OCI-LY1 (cell line): ENCODE data around the gene PPARGC1A.

Experiments used
- H2AFZ ChIP-seq: fragments of 200-600 bp; sonication (generic), shearing (Covaris generic); 2 replicates; pipeline ENCODE4 v1.6.0; 2014; ENCODE audit warnings: antibody characterized with exemption, mild to moderate bottlenecking, low read length
- H3F3A ChIP-seq: fragments of 200-600 bp; sonication (generic), shearing (Covaris generic); 2 replicates; pipeline ENCODE4 v1.6.0; 2014; ENCODE audit warnings: mild to moderate bottlenecking, antibody characterized with exemption, low read length, moderate library complexity; ENCODE audit not compliant: insufficient read depth
- H3K27ac ChIP-seq: fragments of 200-600 bp; sonication (generic); 2 replicates; pipeline ENCODE4 v1.5.1; 2014; ENCODE audit warnings: low read length, mixed run types, mild to moderate bottlenecking, low read depth; ENCODE audit not compliant: poor library complexity, severe bottlenecking
- H3K27me3 ChIP-seq: fragments of 200-600 bp; sonication (generic); 2 replicates; pipeline ENCODE4 v1.6.0; 2014; ENCODE audit warnings: antibody characterized with exemption, mild to moderate bottlenecking, low read length, moderate library complexity; ENCODE audit not compliant: insufficient read depth
- H3K36me3 ChIP-seq: fragments of 200-600 bp; sonication (generic); 2 replicates; pipeline ENCODE4 v1.6.1; 2014; ENCODE audit warnings: mild to moderate bottlenecking, antibody characterized with exemption, low read length, moderate library complexity, mixed read lengths; ENCODE audit not compliant: insufficient read depth
- H3K4me1 ChIP-seq: fragments of 200-600 bp; sonication (generic); 2 replicates; pipeline ENCODE4 v1.5.1; 2014; ENCODE audit warnings: mild to moderate bottlenecking, low read length, moderate library complexity; ENCODE audit not compliant: insufficient read depth, severe bottlenecking
- H3K4me2 ChIP-seq: fragments of 200-600 bp; sonication (generic), shearing (Covaris generic); 2 replicates; pipeline ENCODE4 v1.6.1; 2014; ENCODE audit warnings: low read length
- H3K4me3 ChIP-seq: fragments of 200-600 bp; sonication (generic); 2 replicates; pipeline ENCODE4 v1.5.1; 2014; ENCODE audit warnings: low read length, low read depth, mild to moderate bottlenecking, mixed read lengths; ENCODE audit not compliant: poor library complexity, severe bottlenecking
- H3K79me2 ChIP-seq: fragments of 200-600 bp; shearing (Covaris generic); 2 replicates; pipeline ENCODE4 v1.6.1; 2016; ENCODE audit warnings: mixed run types, low read length, mixed read lengths; ENCODE audit not compliant: insufficient read depth
- H3K9ac ChIP-seq: fragments of 200-600 bp; sonication (generic), shearing (Covaris generic); 2 replicates; pipeline ENCODE4 v1.6.1; 2014; ENCODE audit warnings: mild to moderate bottlenecking, low read length, mixed read lengths
- H3K9me2 ChIP-seq: fragments of 200-600 bp; sonication (generic), shearing (Covaris generic); 2 replicates; pipeline ENCODE4 v1.6.1; 2014; ENCODE audit warnings: low read depth, mild to moderate bottlenecking, low read length, mixed read lengths
- H3K9me3 ChIP-seq: fragments of 200-600 bp; shearing (Covaris generic); 2 replicates; pipeline ENCODE4 v1.6.1; 2014; ENCODE audit warnings: low read length, mixed read lengths
- H4K20me1 ChIP-seq: fragments of 200-600 bp; sonication (generic), shearing (Covaris generic); 2 replicates; pipeline ENCODE4 v1.6.0; 2016; ENCODE audit warnings: mild to moderate bottlenecking, low read length; ENCODE audit not compliant: insufficient read depth
- CTCF ChIP-seq: fragments of 200-600 bp; sonication (generic), shearing (Covaris generic); IDR thresholded peaks from 2 replicates; pipeline ENCODE4 v1.5.1; 2017; ENCODE audit warnings: mild to moderate bottlenecking, antibody characterized with exemption, low read length, moderate library complexity, mixed read lengths
- EZH2 ChIP-seq: fragments of 200-600 bp; sonication (generic), shearing (Covaris generic); IDR thresholded peaks from 2 replicates; pipeline ENCODE4 v1.8.0; 2017; ENCODE audit warnings: borderline replicate concordance, mixed run types, mild to moderate bottlenecking, antibody characterized with exemption, low read length, moderate library complexity, mixed read lengths

PPARGC1A gene

GRCh38 chr4:23779422-23779821, 110.4 kb downstream of the PPARGC1A start:
- no peaks in the 10 kb centered on the region for H3K79me2 ChIP-seq
- H3K27me3 ChIP-seq, result no peaks in the 10 kb centered on the region
- H3K9me3 ChIP-seq, result no peaks in the 10 kb centered on the region
- no peaks in the 10 kb centered on the region for H3K9me2 ChIP-seq
- TF ChIP-seq CTCF (no peak), EZH2 (no peak)
- no peak overlapping the region for H3K4me2 ChIP-seq
- H4K20me1 ChIP-seq, result no peaks in the 10 kb centered on the region
- no peaks in the 10 kb centered on the region for H3K36me3 ChIP-seq
- no peak overlapping the region for H2AFZ ChIP-seq
- no peaks in the 10 kb centered on the region for H3F3A ChIP-seq
- no peak overlapping the region for H3K4me3 ChIP-seq
- no peak overlapping the region for H3K9ac ChIP-seq
- no peaks in the 10 kb centered on the region for H3K4me1 ChIP-seq
- no peak overlapping the region for H3K27ac ChIP-seq

GRCh38 chr4:23775694-23776093, 114.2 kb downstream of the PPARGC1A start:
- Histone ChIP-seq H4K20me1 (no peaks in the 10 kb centered on the region), H3K9me3 (no peaks in the 10 kb centered on the region), H3K9ac (no peak overlapping the region), H3K27me3 (no peaks in the 10 kb centered on the region), H3K4me1 (no peaks in the 10 kb centered on the region), H3K79me2 (no peaks in the 10 kb centered on the region), H3K36me3 (no peaks in the 10 kb centered on the region), H2AFZ (no peak overlapping the region), H3K4me2 (no peak overlapping the region), H3K4me3 (no peak overlapping the region), H3K27ac (no peak overlapping the region), H3F3A (no peaks in the 10 kb centered on the region), H3K9me2 (no peaks in the 10 kb centered on the region)
- TF ChIP-seq CTCF, result no peak
- no peak for TF ChIP-seq EZH2

GRCh38 chr4:23774909-23775308, 114.9 kb downstream of the PPARGC1A start:
- TF ChIP-seq EZH2 (no peak), CTCF (no peak)
- no peak overlapping the region for H3K9ac ChIP-seq

More at GRCh38 chr4:23774909-23775308, 114.9 kb downstream of the PPARGC1A start:
- Histone ChIP-seq H3K9me2 (no peaks in the 10 kb centered on the region), H3K79me2 (no peaks in the 10 kb centered on the region), H3K4me1 (no peaks in the 10 kb centered on the region), H3K9me3 (no peaks in the 10 kb centered on the region), H4K20me1 (no peaks in the 10 kb centered on the region), H3K27me3 (no peaks in the 10 kb centered on the region), H3F3A (no peaks in the 10 kb centered on the region), H2AFZ (no peak overlapping the region), H3K27ac (no peak overlapping the region), H3K36me3 (no peaks in the 10 kb centered on the region), H3K4me2 (no peak overlapping the region), H3K4me3 (no peak overlapping the region)
